Effector memory CD8-positive, alpha-beta T cell (primary cell): Measurements from ENCODE around the gene CCDC33.

Source experiments
- ATAC-seq: fragments of 150-1000 bp; cut with Tn5 transposase; replicated peaks from 2 replicates; pipeline ENCODE4 v1.10.0; 2021; ENCODE audit warnings: mild to moderate bottlenecking, moderate library complexity
- DNase-seq, 3 experiments: peaks; one replicate each; pipeline ENCODE4 v3.0.0; 2021
- H3K27ac Mint-ChIP-seq, 2 donors: one replicate each; pipeline ENCODE4 v1.8.0; 2022; ENCODE audit warnings: mild to moderate bottlenecking in 2 of 2, mixed read lengths in 2 of 2, moderate library complexity in 2 of 2
- H3K27me3 Mint-ChIP-seq, 2 donors: one replicate each; pipeline ENCODE4 v1.8.0; 2022; ENCODE audit warnings: mixed read lengths in 2 of 2
- H3K36me3 Mint-ChIP-seq: one replicate; pipeline ENCODE4 v1.8.0; 2022; ENCODE audit warnings: mild to moderate bottlenecking, moderate library complexity, mixed read lengths; ENCODE audit not compliant: insufficient read depth
- H3K4me1 Mint-ChIP-seq, 2 donors: one replicate each; pipeline ENCODE4 v1.8.0; 2022; ENCODE audit warnings: low read depth in 2 of 2, mixed read lengths in 2 of 2
- H3K4me3 Mint-ChIP-seq, 2 donors: one replicate each; pipeline ENCODE4 v1.8.0; 2022; ENCODE audit warnings: mild to moderate bottlenecking in 2 of 2, mixed read lengths in 2 of 2, moderate library complexity in 2 of 2
- H3K9me3 Mint-ChIP-seq, 2 donors: one replicate each; pipeline ENCODE4 v1.8.0; 2022; ENCODE audit warnings: mixed read lengths in 2 of 2

Gene CCDC33

DNA sequence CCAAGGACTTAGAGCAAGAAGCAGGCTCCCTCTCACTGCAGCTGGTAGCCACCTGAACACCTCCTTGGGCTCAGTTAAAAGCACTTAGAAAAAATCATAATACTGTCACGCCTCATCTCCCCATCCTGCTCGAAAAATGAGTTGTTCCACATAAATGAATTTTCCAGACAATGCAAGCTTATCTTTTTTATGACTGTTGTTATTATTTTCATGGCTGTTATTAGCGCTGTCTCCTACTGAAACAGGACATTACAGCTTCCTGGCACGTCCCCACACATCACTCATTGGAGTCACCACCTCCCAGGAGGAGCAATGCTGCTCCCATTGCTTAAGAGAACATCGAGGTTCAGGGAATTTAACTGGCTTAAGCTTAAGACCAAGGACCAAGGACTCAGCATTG is 26.5 kb downstream of the CCDC33 start:
- Mint-ChIP-seq H3K36me3 (no peaks in the 10 kb centered on the region), H3K9me3 (peaks cover 0 to 2% of the 10 kb centered on the region in 2 donors), H3K4me1 (no peaks in the 10 kb centered on the region), H3K27ac (no peak overlapping the region), H3K4me3 (no peak overlapping the region), H3K27me3 (peaks cover 43 to 93% of the 10 kb centered on the region in 2 donors)
- no peak for DNase-seq
- no peak for ATAC-seq

DNA sequence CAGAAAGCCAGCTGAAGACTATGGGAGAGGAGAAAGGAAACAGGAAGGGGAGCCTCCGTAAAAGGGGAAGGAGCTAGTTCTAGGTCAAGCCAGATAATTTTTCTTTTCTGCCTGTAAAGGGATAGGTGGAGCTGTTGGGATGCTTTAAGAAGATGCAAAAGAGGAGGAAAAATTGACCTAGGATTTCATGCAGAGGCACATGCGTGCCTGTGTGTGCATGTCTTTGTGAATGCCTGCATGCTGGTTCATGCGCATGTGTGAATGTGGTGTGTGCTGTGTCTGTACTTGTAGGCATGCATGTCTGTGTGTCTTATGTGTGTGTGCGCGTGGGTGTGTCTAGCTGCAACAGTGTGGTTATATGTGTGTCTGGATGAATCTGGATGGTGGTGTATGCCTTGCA is 27.3 kb downstream of the CCDC33 start:
- ATAC-seq (no peak), DNase-seq (no peak)
- H3K27ac Mint-ChIP-seq = no peak overlapping the region
- H3K9me3 Mint-ChIP-seq = peaks cover 0 to 2% of the 10 kb centered on the region in 2 donors
- H3K27me3 Mint-ChIP-seq = peaks cover 46 to 93% of the 10 kb centered on the region in 2 donors
- H3K4me1 Mint-ChIP-seq = no peaks in the 10 kb centered on the region
- H3K36me3 Mint-ChIP-seq = no peaks in the 10 kb centered on the region
- H3K4me3 Mint-ChIP-seq = no peak overlapping the region

DNA sequence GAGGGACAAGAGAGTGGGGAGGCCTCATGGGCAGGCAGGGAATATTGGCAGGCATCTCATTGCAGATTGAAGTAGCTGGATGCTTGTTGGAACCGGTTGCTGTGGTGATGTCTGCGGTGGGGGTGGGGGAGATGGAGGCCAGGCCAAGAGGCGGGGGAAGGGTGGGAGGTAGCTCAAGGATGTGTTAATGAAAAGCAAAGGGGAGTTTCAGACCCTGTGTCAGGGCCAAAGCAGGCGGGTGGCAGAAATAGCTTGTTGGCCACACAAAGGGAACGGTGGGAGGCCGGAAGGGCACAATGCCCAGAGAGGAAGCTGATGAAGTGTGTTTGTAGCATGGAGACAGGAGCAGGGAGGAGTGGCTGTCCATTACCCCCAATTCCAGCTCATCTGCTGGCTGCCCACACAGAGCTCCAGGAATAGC is 28.0 kb downstream of the CCDC33 start:
- Mint-ChIP-seq H3K36me3 (no peaks in the 10 kb centered on the region), H3K27ac (no peak overlapping the region), H3K27me3 (peaks cover 52 to 93% of the 10 kb centered on the region in 2 donors), H3K9me3 (peaks cover 0 to 2% of the 10 kb centered on the region in 2 donors), H3K4me1 (no peaks in the 10 kb centered on the region), H3K4me3 (no peak overlapping the region)
- DNase-seq (no peak), ATAC-seq (no peak)

DNA sequence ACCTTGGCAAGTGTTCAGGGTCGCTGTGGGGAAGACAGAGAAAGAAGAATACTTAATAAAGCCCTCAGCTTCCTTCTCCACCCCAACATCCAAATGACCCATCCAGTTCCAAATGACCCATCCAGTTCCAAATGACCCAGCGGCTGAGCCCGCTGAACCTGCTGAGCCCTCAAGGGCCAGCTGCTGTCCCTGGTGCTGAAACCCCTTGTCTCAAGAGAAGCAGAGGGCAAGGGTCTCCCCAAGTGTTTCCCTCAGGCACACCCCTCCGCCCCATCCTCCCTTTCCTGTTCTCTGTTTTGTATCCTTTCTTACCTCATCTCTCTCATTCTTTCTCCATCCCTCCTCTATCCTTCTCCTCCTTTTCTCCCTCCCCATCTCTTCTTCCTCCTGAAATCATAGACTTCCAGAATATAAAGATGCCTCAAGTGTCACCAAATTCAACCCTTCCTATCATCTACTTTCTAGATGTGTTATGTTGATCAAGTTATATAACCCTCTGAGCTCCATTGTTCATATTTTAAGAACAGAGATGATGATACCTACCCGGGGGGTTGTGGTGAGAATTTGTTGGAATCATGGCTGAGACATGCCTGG is 29.0 kb downstream of the CCDC33 start:
- Mint-ChIP-seq H3K27me3 (peaks cover 58 to 93% of the 10 kb centered on the region in 2 donors), H3K4me3 (no peak overlapping the region), H3K27ac (no peak overlapping the region), H3K36me3 (no peaks in the 10 kb centered on the region), H3K4me1 (no peaks in the 10 kb centered on the region), H3K9me3 (peaks cover 0 to 2% of the 10 kb centered on the region in 2 donors)
- ATAC-seq = no peak
- no peak for DNase-seq

DNA sequence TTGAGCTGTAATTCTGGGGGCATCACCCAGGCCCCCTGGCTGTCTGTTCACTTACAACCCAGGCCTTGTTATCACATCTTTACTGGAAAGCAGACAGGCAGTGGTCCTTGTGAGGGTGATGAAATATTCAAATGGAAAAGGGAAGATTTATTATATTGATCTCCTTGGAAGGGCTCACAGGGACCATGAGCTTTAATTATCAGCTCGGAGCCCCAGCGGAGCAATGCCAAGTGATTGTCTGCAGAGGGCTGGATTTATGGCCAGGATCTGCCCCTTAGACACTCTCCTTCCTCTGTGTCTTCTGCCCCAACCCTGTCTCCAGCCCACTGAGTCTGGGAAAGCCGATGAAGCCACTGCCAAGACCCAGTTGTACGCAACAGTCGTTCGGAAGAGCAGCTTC is 31.9 kb downstream of the CCDC33 start:
- Mint-ChIP-seq H3K4me3 (no peak overlapping the region), H3K4me1 (no peaks in the 10 kb centered on the region), H3K27ac (no peak overlapping the region), H3K27me3 (peaks cover 67 to 93% of the 10 kb centered on the region in 2 donors), H3K9me3 (peaks cover 0 to 2% of the 10 kb centered on the region in 2 donors), H3K36me3 (no peaks in the 10 kb centered on the region)
- ATAC-seq (no peak), DNase-seq (no peak)

DNA sequence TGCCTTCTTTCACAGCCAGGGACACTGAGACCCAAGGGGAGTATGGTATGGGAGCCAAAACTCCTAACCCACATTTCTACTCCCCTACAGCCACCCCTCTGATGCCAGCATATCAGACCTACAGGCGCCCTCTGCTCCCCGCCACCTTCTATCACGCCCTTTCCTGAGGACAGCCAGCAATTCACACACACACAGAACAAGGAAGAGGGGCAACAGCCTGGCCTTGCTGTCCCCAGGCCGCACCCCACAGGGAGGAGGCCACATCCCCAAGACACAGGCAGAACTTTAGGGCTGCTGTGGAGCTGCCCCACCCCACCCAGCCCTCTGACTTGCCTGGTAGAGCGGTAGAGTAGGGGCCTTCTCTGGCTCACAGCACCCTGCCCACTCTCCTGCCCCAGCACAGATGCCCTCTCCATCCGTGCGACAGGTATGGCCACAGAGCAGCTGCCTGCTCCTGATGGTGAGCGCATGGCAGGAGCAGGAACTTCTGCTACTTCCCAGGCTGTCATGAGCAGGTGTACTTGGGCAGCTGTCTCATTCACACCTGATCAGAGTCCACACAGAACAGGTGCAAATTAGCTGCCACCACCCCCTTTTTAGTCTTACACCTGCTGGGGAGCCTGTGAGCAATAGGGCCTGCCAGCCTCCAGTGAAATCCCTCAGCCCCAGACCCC is 33.4 kb downstream of the CCDC33 start:
- DNase-seq = no peak
- no peak for ATAC-seq
- Mint-ChIP-seq H3K36me3 (no peaks in the 10 kb centered on the region), H3K27me3 (peaks cover 65 to 87% of the 10 kb centered on the region in 2 donors), H3K9me3 (peaks cover 0 to 2% of the 10 kb centered on the region in 2 donors), H3K4me1 (no peaks in the 10 kb centered on the region), H3K27ac (no peak overlapping the region), H3K4me3 (no peak overlapping the region)

DNA sequence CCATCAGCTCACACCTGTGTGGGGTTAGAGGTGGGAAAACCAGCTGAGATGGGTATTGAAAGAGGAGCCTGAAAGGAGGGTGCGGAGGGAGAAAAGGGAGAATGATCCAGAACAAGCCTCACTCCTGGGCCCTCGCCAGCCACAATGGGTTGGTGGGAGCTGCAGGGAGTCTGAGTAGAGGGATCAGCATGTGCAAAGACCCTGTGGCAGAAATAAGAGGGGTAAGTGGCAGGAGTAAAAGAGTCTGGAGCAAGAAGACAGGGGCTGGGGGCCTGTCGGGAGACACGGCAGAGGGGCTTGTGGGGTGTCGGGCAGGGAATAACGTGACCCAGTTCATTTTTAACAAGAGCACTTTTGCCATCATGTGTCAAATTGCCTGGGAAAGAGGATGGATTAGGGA is 34.0 kb downstream of the CCDC33 start:
- no peak overlapping the region for H3K4me3 Mint-ChIP-seq
- H3K27ac Mint-ChIP-seq = no peak overlapping the region
- no peaks in the 10 kb centered on the region for H3K4me1 Mint-ChIP-seq
- peaks cover 0 to 1% of the 10 kb centered on the region in 2 donors for H3K9me3 Mint-ChIP-seq
- H3K36me3 Mint-ChIP-seq = no peaks in the 10 kb centered on the region
- ATAC-seq = no peak
- H3K27me3 Mint-ChIP-seq = peaks cover 62 to 83% of the 10 kb centered on the region in 2 donors
- no peak for DNase-seq

DNA sequence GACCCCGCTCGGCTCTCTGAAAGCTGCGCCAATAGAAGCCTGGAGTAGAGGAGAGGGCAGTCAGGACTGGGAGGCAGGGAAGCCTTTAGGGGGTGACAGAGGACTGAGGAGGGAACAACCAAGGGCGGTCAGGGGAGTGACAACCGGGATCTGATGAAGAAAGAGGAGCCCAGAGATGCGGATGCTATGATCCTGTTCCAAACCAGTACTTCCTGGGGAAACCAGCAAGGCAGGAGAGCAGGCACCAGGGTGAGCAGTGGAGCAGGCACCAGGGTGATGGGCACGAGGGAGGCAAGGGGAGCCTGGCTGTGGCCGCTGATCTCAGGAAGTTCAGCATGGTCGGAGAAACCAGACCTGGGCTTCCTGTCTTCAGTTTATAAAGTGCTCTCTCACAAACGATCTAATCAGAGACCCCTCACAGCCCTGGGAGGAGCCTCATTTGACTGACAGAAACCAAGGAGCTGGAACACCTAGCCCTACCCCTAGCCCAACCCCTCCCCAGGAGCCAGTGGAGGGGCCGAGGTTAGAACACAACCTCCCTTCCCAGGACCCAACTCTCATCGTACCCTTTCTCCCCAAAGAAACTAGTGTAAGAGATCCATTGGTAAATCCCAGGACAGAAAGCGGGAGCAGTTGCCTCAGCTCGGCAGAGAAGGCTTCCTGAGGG is 34.9 kb downstream of the CCDC33 start:
- no peak overlapping the region for H3K27ac Mint-ChIP-seq
- no peaks in the 10 kb centered on the region for H3K36me3 Mint-ChIP-seq
- no peak for DNase-seq
- H3K9me3 Mint-ChIP-seq = no peaks in the 10 kb centered on the region
- no peak for ATAC-seq
- H3K4me1 Mint-ChIP-seq = no peaks in the 10 kb centered on the region
- peaks cover 58 to 83% of the 10 kb centered on the region in 2 donors for H3K27me3 Mint-ChIP-seq
- H3K4me3 Mint-ChIP-seq = no peak overlapping the region

DNA sequence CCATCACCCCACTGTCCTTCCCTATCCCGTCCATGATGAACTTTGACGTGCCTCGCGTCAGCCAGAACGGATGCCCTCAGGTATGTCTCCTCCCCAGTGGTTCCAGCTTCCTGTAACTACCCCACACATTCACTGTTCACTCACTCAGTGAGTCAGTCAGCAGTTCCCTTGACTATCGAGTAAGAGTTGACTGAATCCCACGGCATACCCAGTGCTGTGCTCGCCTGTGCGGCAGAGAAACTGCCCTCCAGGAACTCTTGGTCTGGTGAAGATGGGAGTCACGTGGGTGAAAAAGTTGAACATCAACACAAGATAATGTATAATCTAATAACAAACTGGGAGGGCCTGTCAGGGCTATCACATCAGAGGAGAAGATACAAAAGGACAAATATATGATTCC is 36.7 kb downstream of the CCDC33 start:
- Mint-ChIP-seq H3K9me3 (no peaks in the 10 kb centered on the region), H3K4me3 (no peak overlapping the region), H3K36me3 (no peaks in the 10 kb centered on the region), H3K4me1 (peaks cover 0 to 1% of the 10 kb centered on the region in 2 donors), H3K27ac (no peak overlapping the region), H3K27me3 (peaks cover 69 to 88% of the 10 kb centered on the region in 2 donors)
- no peak for ATAC-seq
- no peak for DNase-seq

DNA sequence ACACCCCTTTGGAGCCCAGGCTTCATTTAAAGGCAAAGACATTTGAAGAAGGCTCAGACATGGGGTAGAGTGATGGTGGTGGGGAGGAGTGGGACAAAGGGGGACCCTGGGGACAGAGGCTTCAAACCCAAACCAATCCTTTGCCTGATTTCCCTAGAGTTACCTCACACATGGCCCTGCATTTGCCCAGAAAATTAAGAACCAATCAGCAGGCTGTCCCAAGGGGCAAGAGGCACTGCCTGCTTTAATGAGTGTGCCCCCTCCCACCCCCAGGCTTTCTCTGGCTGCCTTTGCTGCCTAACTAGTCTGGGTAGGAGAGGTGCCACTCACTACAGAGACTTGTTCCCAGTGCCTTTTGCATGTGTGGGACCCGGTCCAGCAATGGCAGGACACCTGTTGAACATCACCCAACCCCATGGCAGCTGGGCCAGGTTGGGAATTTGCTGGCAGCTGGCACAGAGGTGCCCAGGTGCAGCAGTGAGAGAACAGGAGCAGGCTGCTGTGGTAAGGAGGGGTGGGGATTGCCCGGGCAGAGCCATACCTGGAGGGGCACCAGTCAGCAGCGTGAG is 38.4 kb downstream of the CCDC33 start:
- DNase-seq (no peak), ATAC-seq (no peak)
- peaks cover 0 to 1% of the 10 kb centered on the region in 2 donors for H3K4me1 Mint-ChIP-seq
- no peak overlapping the region for H3K4me3 Mint-ChIP-seq
- H3K27ac Mint-ChIP-seq = no peak overlapping the region
- H3K9me3 Mint-ChIP-seq = no peaks in the 10 kb centered on the region
- H3K27me3 Mint-ChIP-seq = peaks cover 65 to 84% of the 10 kb centered on the region in 2 donors
- H3K36me3 Mint-ChIP-seq = no peaks in the 10 kb centered on the region

DNA sequence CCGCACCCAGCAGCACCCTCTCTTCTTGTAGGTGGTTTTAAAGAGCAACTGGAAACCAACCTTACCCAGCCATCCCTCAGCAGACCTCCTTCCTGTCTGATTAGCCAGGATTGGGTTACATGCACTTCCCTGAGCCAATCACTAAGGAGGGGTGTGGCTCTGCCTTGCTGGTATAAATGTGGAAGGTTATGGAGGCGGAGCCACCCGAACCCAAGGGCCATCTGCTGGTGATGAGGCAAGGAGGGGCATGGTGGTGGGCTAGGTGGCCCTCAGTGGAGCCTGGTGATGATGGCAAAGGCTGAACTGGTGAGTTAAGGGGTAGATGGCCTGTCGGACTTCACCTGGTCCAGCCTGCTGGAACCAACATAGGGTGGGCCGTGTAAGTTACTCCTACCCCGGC is 39.8 kb downstream of the CCDC33 start:
- Mint-ChIP-seq H3K4me1 (peaks cover 0 to 1% of the 10 kb centered on the region in 2 donors), H3K27me3 (peaks cover 65 to 83% of the 10 kb centered on the region in 2 donors), H3K4me3 (no peak overlapping the region), H3K36me3 (no peaks in the 10 kb centered on the region), H3K9me3 (no peaks in the 10 kb centered on the region), H3K27ac (no peak overlapping the region)
- no peak for ATAC-seq
- no peak for DNase-seq

DNA sequence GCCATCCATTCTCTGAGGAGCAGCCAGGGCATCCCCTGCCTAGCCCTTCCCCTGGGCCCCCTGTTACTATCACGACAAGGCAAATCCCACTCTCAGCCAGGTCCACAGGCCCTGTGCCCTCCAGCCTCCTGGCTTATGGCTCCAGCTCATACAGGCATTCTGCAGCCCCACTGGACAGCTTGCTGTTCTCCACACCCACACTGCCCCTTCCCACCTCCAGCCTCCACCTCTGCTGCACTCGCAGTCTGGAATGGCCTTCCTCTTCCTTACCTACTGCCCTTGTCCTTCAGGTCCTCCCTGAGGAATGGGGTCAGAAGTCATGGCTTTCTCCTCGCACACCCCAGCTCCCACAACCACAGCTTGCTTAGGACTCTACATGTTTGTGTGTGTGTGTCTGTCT is 40.4 kb downstream of the CCDC33 start:
- Mint-ChIP-seq H3K36me3 (no peaks in the 10 kb centered on the region), H3K9me3 (no peaks in the 10 kb centered on the region), H3K4me3 (no peak overlapping the region), H3K27ac (no peak overlapping the region), H3K27me3 (peaks cover 61 to 83% of the 10 kb centered on the region in 2 donors), H3K4me1 (peaks cover 0 to 1% of the 10 kb centered on the region in 2 donors)
- no peak for ATAC-seq
- no peak for DNase-seq

DNA sequence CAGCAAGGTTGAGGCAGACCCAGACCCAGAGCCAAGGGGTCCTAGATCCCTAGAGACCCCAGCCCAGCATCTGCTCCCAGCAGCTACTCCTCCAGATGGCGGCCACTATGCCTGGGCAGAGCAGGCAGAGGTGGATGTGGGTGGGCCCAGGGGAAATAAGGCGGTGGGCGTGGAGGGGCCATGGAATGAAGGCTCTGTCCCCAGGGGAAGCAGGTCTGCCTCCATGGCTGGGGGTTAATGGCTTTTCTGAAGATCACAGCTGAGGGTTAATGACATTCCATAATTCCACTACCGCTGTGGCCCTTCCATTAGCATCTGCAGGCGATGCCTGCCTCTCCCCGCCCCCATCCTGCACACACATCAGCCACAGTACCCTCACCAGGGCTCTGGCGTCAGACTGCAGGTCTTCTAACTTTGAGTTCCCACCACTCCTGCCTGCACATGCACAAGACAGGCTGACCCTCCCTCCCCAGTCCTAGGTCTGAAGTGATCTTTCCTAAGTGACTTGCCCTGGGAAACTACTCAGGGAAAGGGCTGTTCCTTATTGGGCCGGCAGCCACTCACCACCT is 41.2 kb downstream of the CCDC33 start:
- Mint-ChIP-seq H3K36me3 (no peaks in the 10 kb centered on the region), H3K27ac (no peak overlapping the region), H3K4me1 (peaks cover 0 to 1% of the 10 kb centered on the region in 2 donors), H3K27me3 (peaks cover 65 to 83% of the 10 kb centered on the region in 2 donors), H3K9me3 (no peaks in the 10 kb centered on the region), H3K4me3 (no peak overlapping the region)
- no peak for DNase-seq
- no peak for ATAC-seq
